Hematopoietic multipotent progenitor cell treated with erythropoietin and hydrocortisone succinate and interleukin-3 and kit ligand, for 4 days (in vitro differentiated cells): ENCODE measurements around the gene MINDY1.

ENCODE experiments used
- DNase-seq: peaks from one replicate; pipeline ENCODE4 v3.0.0-alpha.2; 2015

MINDY1 gene

DNA sequence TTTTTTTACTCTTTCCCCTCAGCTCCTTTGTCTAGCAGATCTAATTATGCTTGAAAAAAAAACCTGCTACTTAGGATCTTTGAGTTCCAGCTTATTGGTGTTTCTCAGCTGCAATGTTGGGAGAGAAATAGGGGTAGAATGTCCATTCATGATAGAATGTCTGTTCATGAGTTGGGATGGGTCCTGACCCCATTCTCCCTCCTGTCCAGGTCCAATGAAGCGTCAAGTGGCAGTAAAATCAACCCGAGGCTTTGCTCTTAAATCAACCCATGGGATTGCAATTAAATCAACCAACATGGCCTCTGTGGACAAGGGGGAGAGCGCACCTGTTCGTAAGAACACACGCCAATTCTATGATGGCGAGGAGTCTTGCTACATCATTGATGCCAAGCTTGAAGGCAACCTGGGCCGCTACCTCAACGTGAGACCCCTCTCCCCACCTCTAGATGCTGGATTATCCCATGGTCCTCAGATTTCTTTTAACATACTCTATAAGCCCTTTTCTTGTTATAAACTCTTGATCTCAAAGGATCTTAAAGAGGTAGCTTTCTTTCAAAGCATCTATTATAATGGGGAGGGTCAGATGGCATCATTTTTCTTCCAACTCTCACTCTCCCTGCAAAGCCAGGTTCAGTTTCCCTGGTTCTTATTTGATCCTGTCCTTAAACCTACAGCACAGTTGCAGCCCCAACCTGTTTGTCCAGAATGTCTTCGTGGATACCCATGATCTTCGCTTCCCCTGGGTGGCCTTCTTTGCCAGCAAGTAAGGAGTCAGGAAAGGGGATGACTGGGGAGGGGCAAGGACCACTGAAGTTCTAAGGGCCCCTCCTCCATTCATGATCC is 43.2 kb downstream of the MINDY1 start:
- DNase-seq, result no peak

GRCh38 chr1:150961756-150962155 is 44.9 kb downstream of the MINDY1 start:
- DNase-seq, result no peak

GRCh38 chr1:150960646-150961045 is 46.1 kb downstream of the MINDY1 start:
- DNase-seq, result no peak

GRCh38 chr1:150957666-150958065 is 49.0 kb downstream of the MINDY1 start:
- no peak for DNase-seq

DNA sequence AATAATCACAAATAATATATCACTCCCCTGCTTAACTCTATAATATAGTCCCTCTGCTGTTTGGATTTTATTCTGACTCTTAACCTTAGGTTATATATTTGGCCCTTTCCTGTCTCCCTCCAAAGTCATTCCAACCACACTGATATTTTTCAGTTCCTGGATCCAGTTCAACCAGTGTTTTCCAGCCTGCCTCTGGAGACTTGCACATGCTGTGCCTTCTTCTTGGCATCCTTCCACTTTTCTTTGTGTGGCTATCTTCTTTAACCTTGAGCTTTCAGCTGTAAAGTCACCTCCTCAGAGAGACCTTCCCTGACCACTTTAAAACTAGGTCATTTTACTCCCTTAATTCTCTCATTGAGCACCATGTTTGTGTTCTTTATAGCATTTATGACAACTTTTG is 51.4 kb downstream of the MINDY1 start:
- peak; percentile 57 for DNase-seq

- DNase-seq, result no peak
These were observed 52.0 kb downstream of the MINDY1 start for GRCh38 chr1:150954708-150955107.
